ACC112 (cell line): Measurements from ENCODE around the gene SH3PXD2A.

Experiments used
- H2AFZ ChIP-seq: fragments of 200-600 bp; sonication (generic); one replicate; pipeline ENCODE4 v1.6.0; 2017; ENCODE audit warnings: antibody characterized with exemption, low read length; ENCODE audit not compliant: unreplicated experiment
- H3K27ac ChIP-seq: fragments of 200-600 bp; sonication (generic); 2 replicates; pipeline ENCODE4 v1.5.1; 2014; ENCODE audit warnings: low read depth, mild to moderate bottlenecking, antibody characterized with exemption, low read length, moderate library complexity
- H3K27me3 ChIP-seq: fragments of 200-600 bp; sonication (generic); 2 replicates; pipeline ENCODE4 v1.6.1; 2014; ENCODE audit warnings: mild to moderate bottlenecking, antibody characterized with exemption, low read length, moderate library complexity, mixed read lengths; ENCODE audit not compliant: insufficient read depth
- H3K36me3 ChIP-seq: fragments of 200-600 bp; sonication (generic); 2 replicates; pipeline ENCODE4 v1.6.1; 2016; ENCODE audit warnings: mild to moderate bottlenecking, antibody characterized with exemption, low read length, moderate library complexity, mixed read lengths; ENCODE audit not compliant: insufficient read depth
- H3K4me1 ChIP-seq: fragments of 200-600 bp; sonication (generic); one replicate; pipeline ENCODE4 v1.6.1; 2016; ENCODE audit warnings: low read length, mixed read lengths; ENCODE audit not compliant: insufficient read depth, unreplicated experiment, control insufficient read depth
- H3K4me3 ChIP-seq: fragments of 200-600 bp; sonication (generic); 2 replicates; pipeline ENCODE4 v1.5.1; 2014; ENCODE audit warnings: mild to moderate bottlenecking, low read depth, low read length
- H3K79me2 ChIP-seq: fragments of 200-600 bp; sonication (generic); one replicate; pipeline ENCODE4 v1.6.0; 2016; ENCODE audit warnings: low read length; ENCODE audit not compliant: control insufficient read depth, unreplicated experiment, insufficient read depth

Gene SH3PXD2A

GRCh38 chr10:103812004-103812403 lies 43.4 kb downstream of the SH3PXD2A start:
- no peaks in the 10 kb centered on the region for H3K27me3 ChIP-seq
- H3K79me2 ChIP-seq, result no peaks in the 10 kb centered on the region
- H3K27ac ChIP-seq, result no peak overlapping the region

GRCh38 chr10:103811463-103811862 lies 43.9 kb downstream of the SH3PXD2A start:
- Histone ChIP-seq H3K79me2 (no peaks in the 10 kb centered on the region), H3K27ac (no peak overlapping the region), H3K4me3 (no peak overlapping the region), H2AFZ (no peak overlapping the region), H3K36me3 (no peaks in the 10 kb centered on the region), H3K4me1 (no peaks in the 10 kb centered on the region), H3K27me3 (no peaks in the 10 kb centered on the region)

More at GRCh38 chr10:103812004-103812403, 43.4 kb downstream of the SH3PXD2A start:
- no peaks in the 10 kb centered on the region for H3K4me1 ChIP-seq
- H3K4me3 ChIP-seq, result no peak overlapping the region
- H3K36me3 ChIP-seq, result no peaks in the 10 kb centered on the region
- H2AFZ ChIP-seq, result no peak overlapping the region

GRCh38 chr10:103808780-103809179 lies 46.6 kb downstream of the SH3PXD2A start:
- H3K27ac ChIP-seq, result no peak overlapping the region
- no peaks in the 10 kb centered on the region for H3K79me2 ChIP-seq
- H3K27me3 ChIP-seq, result no peaks in the 10 kb centered on the region; the same call in 1 of the 2 replicates
- no peaks in the 10 kb centered on the region for H3K4me1 ChIP-seq
- no peaks in the 10 kb centered on the region for H3K36me3 ChIP-seq
- no peak overlapping the region for H2AFZ ChIP-seq
- no peak overlapping the region for H3K4me3 ChIP-seq

GRCh38 chr10:103807996-103808395 lies 47.4 kb downstream of the SH3PXD2A start:
- H3K36me3 ChIP-seq, result no peaks in the 10 kb centered on the region
- no peaks in the 10 kb centered on the region for H3K4me1 ChIP-seq
- H3K27me3 ChIP-seq, result no peaks in the 10 kb centered on the region; the same call in 1 of the 2 replicates

GRCh38 chr10:103806395-103807187 lies 48.8 kb downstream of the SH3PXD2A start:
- Histone ChIP-seq H3K36me3 (no peaks in the 10 kb centered on the region), H3K4me1 (no peaks in the 10 kb centered on the region), H3K27me3 (no peaks in the 10 kb centered on the region; the same call in 1 of the 2 replicates), H3K4me3 (no peak overlapping the region), H3K79me2 (no peaks in the 10 kb centered on the region), H3K27ac (no peak overlapping the region), H2AFZ (no peak overlapping the region)

More at GRCh38 chr10:103807996-103808395, 47.4 kb downstream of the SH3PXD2A start:
- Histone ChIP-seq H3K27ac (no peak overlapping the region), H3K4me3 (no peak overlapping the region), H3K79me2 (no peaks in the 10 kb centered on the region), H2AFZ (no peak overlapping the region)

- H2AFZ ChIP-seq, result no peak overlapping the region
- H3K79me2 ChIP-seq, result no peaks in the 10 kb centered on the region
- H3K36me3 ChIP-seq, result no peaks in the 10 kb centered on the region
- no peaks in the 10 kb centered on the region for H3K4me1 ChIP-seq
- no peak overlapping the region for H3K27ac ChIP-seq
- H3K4me3 ChIP-seq, result no peak overlapping the region
- no peaks in the 10 kb centered on the region; the same call in 1 of the 2 replicates for H3K27me3 ChIP-seq
Measured at GRCh38 chr10:103805781-103806180, 49.6 kb downstream of the SH3PXD2A start.

GRCh38 chr10:103804871-103805270 lies 50.5 kb downstream of the SH3PXD2A start:
- no peaks in the 10 kb centered on the region for H3K4me1 ChIP-seq
- no peak overlapping the region for H3K27ac ChIP-seq
- H3K36me3 ChIP-seq, result no peaks in the 10 kb centered on the region
- no peak overlapping the region for H3K4me3 ChIP-seq
- no peak overlapping the region for H2AFZ ChIP-seq
- H3K27me3 ChIP-seq, result no peaks in the 10 kb centered on the region; the same call in 1 of the 2 replicates
- no peaks in the 10 kb centered on the region for H3K79me2 ChIP-seq

GRCh38 chr10:103803941-103804340 lies 51.4 kb downstream of the SH3PXD2A start:
- no peak overlapping the region for H3K4me3 ChIP-seq
- H3K4me1 ChIP-seq, result no peaks in the 10 kb centered on the region

GRCh38 chr10:103802637-103803353 lies 52.6 kb downstream of the SH3PXD2A start:
- Histone ChIP-seq H3K4me3 (no peak overlapping the region), H3K36me3 (no peaks in the 10 kb centered on the region), H3K4me1 (no peaks in the 10 kb centered on the region), H3K27ac (no peak overlapping the region), H3K27me3 (no peaks in the 10 kb centered on the region; the same call in 1 of the 2 replicates), H3K79me2 (no peaks in the 10 kb centered on the region), H2AFZ (no peak overlapping the region)

More at GRCh38 chr10:103803941-103804340, 51.4 kb downstream of the SH3PXD2A start:
- no peaks in the 10 kb centered on the region for H3K36me3 ChIP-seq
- H3K27ac ChIP-seq, result no peak overlapping the region
- H3K27me3 ChIP-seq, result no peaks in the 10 kb centered on the region; the same call in 1 of the 2 replicates
- no peak overlapping the region for H2AFZ ChIP-seq
- H3K79me2 ChIP-seq, result no peaks in the 10 kb centered on the region

GRCh38 chr10:103802081-103802480 lies 53.3 kb downstream of the SH3PXD2A start:
- no peak overlapping the region for H3K4me3 ChIP-seq
- H3K79me2 ChIP-seq, result no peaks in the 10 kb centered on the region
- no peaks in the 10 kb centered on the region; the same call in 1 of the 2 replicates for H3K27me3 ChIP-seq
- H3K27ac ChIP-seq, result no peak overlapping the region
- no peaks in the 10 kb centered on the region for H3K36me3 ChIP-seq
- no peak overlapping the region for H2AFZ ChIP-seq
- H3K4me1 ChIP-seq, result no peaks in the 10 kb centered on the region
